ENCODE data around the gene XXYLT1.

The XXYLT1 gene

GRCh38 chr3:195165790-195166189, 105.2 kb downstream of the XXYLT1 start:
- DNase-seq: no peak

- DNase-seq: no peak
These were observed 105.7 kb downstream of the XXYLT1 start for GRCh38 chr3:195165265-195165609.

- DNase-seq: no peak
These were observed 106.2 kb downstream of the XXYLT1 start for GRCh38 chr3:195164573-195165264.

- no peak for DNase-seq
These were observed 107.0 kb downstream of the XXYLT1 start for GRCh38 chr3:195163719-195164572.

GRCh38 chr3:195162816-195163215, 108.1 kb downstream of the XXYLT1 start:
- DNase-seq: no peak

- no peak for DNase-seq
These were observed 108.8 kb downstream of the XXYLT1 start for GRCh38 chr3:195162033-195162669.

- DNase-seq: no peak
These were observed 110.0 kb downstream of the XXYLT1 start for GRCh38 chr3:195160908-195161434.

GRCh38 chr3:195160257-195160898, 110.6 kb downstream of the XXYLT1 start:
- no peak for DNase-seq

GRCh38 chr3:195159814-195160165, 111.2 kb downstream of the XXYLT1 start:
- no peak for DNase-seq

GRCh38 chr3:195159117-195159813, 111.7 kb downstream of the XXYLT1 start:
- no peak for DNase-seq

GRCh38 chr3:195156286-195156890, 114.6 kb downstream of the XXYLT1 start:
- DNase-seq: no peak

- no peak for DNase-seq
These were observed 115.3 kb downstream of the XXYLT1 start for GRCh38 chr3:195155570-195156241.

GRCh38 chr3:195154793-195155535, 116.0 kb downstream of the XXYLT1 start:
- peak; percentile 65 for DNase-seq

GRCh38 chr3:195154111-195154791, 116.7 kb downstream of the XXYLT1 start:
- no peak for DNase-seq

GRCh38 chr3:195153653-195154052, 117.3 kb downstream of the XXYLT1 start:
- no peak for DNase-seq

- DNase-seq: no peak
These were observed 117.8 kb downstream of the XXYLT1 start for GRCh38 chr3:195153130-195153529.

- DNase-seq: no peak
These were observed 119.0 kb downstream of the XXYLT1 start for GRCh38 chr3:195151866-195152541.

- no peak for DNase-seq
These were observed 119.6 kb downstream of the XXYLT1 start for GRCh38 chr3:195151402-195151801.

Data from DMS 273 treated with DMSO at 0.1 percent for 48 hours (cell line).